Activated CD8-positive, alpha-beta memory T cell treated with anti-CD3 and anti-CD28 coated beads for 36 hours (primary cell): ENCODE results near the gene RRAS2. TPM values are rescaled to one million over a fixed set of nuclear protein-coding genes. Genes with fewer than 3 reads are reported as not detected.
"Not testable (repeated sequence)": the region's sequence is repeated elsewhere in the genome, so short reads cannot be mapped to it uniquely, and the experiment has no call there.

ENCODE experiments used
- CTCF ChIA-PET: fragments of 350-600 bp; sonication (Branson Sonifier 250); formaldehyde crosslinking; loops from one replicate; lab custom pipeline; 2021; ENCODE audit warnings: antibody characterized with exemption; lab: Charles Lee
- POLR2A ChIA-PET: fragments of 350-600 bp; sonication (Branson Sonifier 250); formaldehyde crosslinking; loops from one replicate; lab custom pipeline; 2021; ENCODE audit warnings: antibody characterized with exemption; lab: Charles Lee
- total RNA-seq, 2 experiments: library from RNA; stranded (reverse); gene quantifications; one replicate each; pipeline ENCODE4 v1.2.3, GENCODE V29; 2021

The RRAS2 gene
- total RNA-seq, 2 experiments from 2014 or later: 71.6 to 73.4 TPM

GRCh38 chr11:14374922-14375830, 16.2 kb upstream of the RRAS2 start:
- POLR2A ChIA-PET: no interaction called here
- CTCF ChIA-PET: no interaction called here

- ChIA-PET POLR2A (interaction anchor here (0.7 kb wide), 1 partner anchor 35 kb away, joined by 5 read pairs; no protein-coding TSS in a partner anchor), CTCF (no interaction called here)
Observed at GRCh38 chr11:14373941-14374646, 15.1 kb upstream of the RRAS2 start.

GRCh38 chr11:14372011-14372410, 13.0 kb upstream of the RRAS2 start:
- POLR2A ChIA-PET: no interaction called here
- CTCF ChIA-PET: interaction anchor here (1.0 kb wide), 1 partner anchor 64 kb away, joined by 3 read pairs; no protein-coding TSS in a partner anchor

- ChIA-PET CTCF (interaction anchor here (1.0 kb wide), 1 partner anchor 63 kb away, joined by 3 read pairs; no protein-coding TSS in a partner anchor), POLR2A (no interaction called here)
Observed at GRCh38 chr11:14371249-14371648, 12.3 kb upstream of the RRAS2 start.

GRCh38 chr11:14370496-14370895, 11.5 kb upstream of the RRAS2 start:
- POLR2A ChIA-PET: no interaction called here
- CTCF ChIA-PET: no interaction called here

GRCh38 chr11:14369598-14369997, 10.6 kb upstream of the RRAS2 start:
- CTCF ChIA-PET: interaction anchor here (0.7 kb wide), 1 partner anchor 499 kb away, joined by 3 read pairs; no protein-coding TSS in a partner anchor

GRCh38 chr11:14366936-14367335, 8.0 kb upstream of the RRAS2 start:
- POLR2A ChIA-PET: interaction anchor here (0.6 kb wide), 1 partner anchor 59 kb away, joined by 4 read pairs; no protein-coding TSS in a partner anchor
- CTCF ChIA-PET: interaction anchor here (0.6 to 0.7 kb wide), 2 partner anchors 9 to 1684 kb away, joined by 3 read pairs; no protein-coding TSS in a partner anchor

More at GRCh38 chr11:14369598-14369997, 10.6 kb upstream of the RRAS2 start:
- POLR2A ChIA-PET: no interaction called here

GRCh38 chr11:14364322-14364721, 5.3 kb upstream of the RRAS2 start:
- CTCF ChIA-PET: no interaction called here

GRCh38 chr11:14362611-14363010, 3.6 kb upstream of the RRAS2 start:
- ChIA-PET POLR2A (no interaction called here), CTCF (interaction anchor here (1.0 kb wide), 1 partner anchor 19 kb away, joined by 3 read pairs; no protein-coding TSS in a partner anchor)

More at GRCh38 chr11:14364322-14364721, 5.3 kb upstream of the RRAS2 start:
- POLR2A ChIA-PET: interaction anchor here (0.5 kb wide), 1 partner anchor 52 kb away, joined by 6 read pairs; no protein-coding TSS in a partner anchor

- CTCF ChIA-PET: interaction anchor here (1.0 kb wide), 1 partner anchor 20 kb away, joined by 3 read pairs; no protein-coding TSS in a partner anchor
- POLR2A ChIA-PET: no interaction called here
Observed at GRCh38 chr11:14361951-14362350, 3.0 kb upstream of the RRAS2 start.

GRCh38 chr11:14360976-14361375, 2.0 kb upstream of the RRAS2 start:
- ChIA-PET POLR2A (no interaction called here), CTCF (interaction anchor here (0.7 kb wide), 1 partner anchor 35 kb away, joined by 3 read pairs; no protein-coding TSS in a partner anchor)

- ChIA-PET POLR2A (interaction anchor here (0.6 kb wide), 1 partner anchor 34 kb away, joined by 5 read pairs; no protein-coding TSS in a partner anchor), CTCF (no interaction called here)
Observed at GRCh38 chr11:14359501-14360031, 583 bp upstream of the RRAS2 start.

GRCh38 chr11:14357881-14358728, 878 bp downstream of the RRAS2 start:
- ChIA-PET CTCF (interaction anchor here (0.6 kb wide), 1 partner anchor 71 kb away, joined by 3 read pairs; no protein-coding TSS in a partner anchor), POLR2A (interaction anchor here (0.6 to 1.3 kb wide), 5 partner anchors 16 to 142 kb away, joined by 3 to 5 read pairs (median 4); no protein-coding TSS in a partner anchor)

- POLR2A ChIA-PET: interaction anchor here (0.5 kb wide), 1 partner anchor 15 kb away, joined by 4 read pairs; no protein-coding TSS in a partner anchor
- CTCF ChIA-PET: no interaction called here
Observed at GRCh38 chr11:14356342-14356741, 2.6 kb downstream of the RRAS2 start.

GRCh38 chr11:14354604-14355003, 4.4 kb downstream of the RRAS2 start:
- POLR2A ChIA-PET, CTCF ChIA-PET: not testable (repeated sequence)

GRCh38 chr11:14350716-14351238, 8.2 kb downstream of the RRAS2 start:
- ChIA-PET CTCF (interaction anchor here (1.0 kb wide), 1 partner anchor 96 kb away, joined by 3 read pairs; no protein-coding TSS in a partner anchor), POLR2A (no interaction called here)

GRCh38 chr11:14350215-14350614, 8.8 kb downstream of the RRAS2 start:
- POLR2A ChIA-PET: no interaction called here
- CTCF ChIA-PET: interaction anchor here (1.0 kb wide), 1 partner anchor 97 kb away, joined by 3 read pairs; no protein-coding TSS in a partner anchor

GRCh38 chr11:14347991-14348390, 11.0 kb downstream of the RRAS2 start:
- CTCF ChIA-PET: no interaction called here

More at GRCh38 chr11:14347991-14348390, 11.0 kb downstream of the RRAS2 start:
- POLR2A ChIA-PET: no interaction called here
